ENCODE measurements around the gene TBX1. TPM values are rescaled to one million over a fixed set of nuclear protein-coding genes. Genes with fewer than 3 reads are reported as not detected.

Gene TBX1
- total and polyA plus RNA-seq, 2 of the 8 experiments (the other 6 are each of a cell fraction or from before 2014, with no cell fraction given), result 0.28 TPM; not detected in 1

DNA sequence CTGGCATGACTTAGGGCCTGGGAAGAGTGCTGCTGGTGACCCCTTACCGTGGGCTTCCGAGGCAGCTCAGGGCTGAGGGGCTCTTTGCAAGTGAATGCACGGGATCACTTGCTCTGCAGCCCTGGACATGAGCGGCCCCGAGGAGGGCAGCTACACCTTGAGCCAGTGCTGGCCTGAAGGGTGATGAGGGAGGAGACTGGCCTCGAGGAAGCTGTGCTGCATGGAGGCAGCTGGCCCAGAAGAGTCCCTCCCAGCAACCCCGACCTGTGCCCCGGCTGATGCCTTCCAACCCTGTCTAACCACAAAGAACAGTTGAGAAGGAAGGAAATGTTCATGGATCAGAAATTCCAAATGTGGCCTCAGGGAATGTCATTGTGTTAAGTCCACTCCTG lies 45.2 kb downstream of the TBX1 start:
- FAIRE-seq, result no peak
- TF ChIP-seq SAP30 (IDR thresholded peaks at IDR 0.05; ENCODE audit: insufficient read depth, insufficient replicate concordance, low read length) (no peak), SRF (IDR thresholded peaks at IDR 0.05; ENCODE audit: low read depth, low read length) (no peak), EGR1 (IDR thresholded peaks at IDR 0.05; ENCODE audit: borderline replicate concordance, low read depth, low read length) (no peak), TEAD4 (IDR thresholded peaks at IDR 0.05; ENCODE audit: low read depth, low read length) (no peak), EZH2 (IDR thresholded peaks at IDR 0.05; ENCODE audit: low read depth, low read length, severe bottlenecking) (no peak), POLR2A (IDR thresholded peaks at IDR 0.05; ENCODE audit: control extremely low read depth in 1 of 2, low read depth in 2 of 2, low read length in 2 of 2) (no peak), KDM4A (IDR thresholded peaks at IDR 0.05; ENCODE audit: low read depth, low read length, severe bottlenecking) (no peak), NANOG (IDR thresholded peaks at IDR 0.05; ENCODE audit: insufficient read depth, low read depth, low read length, poor library complexity, severe bottlenecking) (no peak), TAF1 (IDR thresholded peaks at IDR 0.05; ENCODE audit: low read depth, low read length) (no peak), GABPA (IDR thresholded peaks at IDR 0.05; ENCODE audit: borderline replicate concordance, insufficient read depth, low read length) (no peak), CBX8 (IDR thresholded peaks at IDR 0.05; ENCODE audit: borderline replicate concordance, low read depth, low read length) (no peak), SP4 (IDR thresholded peaks at IDR 0.05; ENCODE audit: low read length) (no peak), BACH1 (IDR thresholded peaks at IDR 0.05; ENCODE audit: low read length) (no peak), JUND (IDR thresholded peaks at IDR 0.05; ENCODE audit: low read length) (no peak)
- TF ChIP-seq, protein P1, sequence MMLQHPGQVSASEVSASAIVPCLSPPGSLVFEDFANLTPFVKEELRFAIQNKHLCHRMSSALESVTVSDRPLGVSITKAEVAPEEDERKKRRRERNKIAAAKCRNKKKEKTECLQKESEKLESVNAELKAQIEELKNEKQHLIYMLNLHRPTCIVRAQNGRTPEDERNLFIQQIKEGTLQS (IDR thresholded peaks at IDR 0.05; ENCODE audit: insufficient read depth, low read depth, low read length), result no peak

More for the DNA sequence above, 45.2 kb downstream of the TBX1 start:
- Histone ChIP-seq H3K4ac (replicated peaks; ENCODE audit: insufficient read length, low read depth, low read length) (no peak overlapping the region), H2BK12ac (ENCODE audit: low read depth, low read length) (no peak overlapping the region), H3K4me2 (ENCODE audit: insufficient read depth in 1 of 2, low read depth in 2 of 2, low read length in 2 of 2) (no peak overlapping the region), H2AFZ (ENCODE audit: low read length) (no peak overlapping the region), H3K36me3 (ENCODE audit: control insufficient read depth in 2 of 4, insufficient read depth in 4 of 4, low read length in 3 of 4) (no peaks in the 10 kb centered on the region), H3K27me3 (replicated peaks in 1 of 4; ENCODE audit: control insufficient read depth in 3 of 4, extremely low read depth in 1 of 4, insufficient read depth in 3 of 4, low read length in 3 of 4) (no peaks in the 10 kb centered on the region), H3K23me2 (ENCODE audit: low read depth, low read length) (no peaks in the 10 kb centered on the region), H3K14ac (ENCODE audit: insufficient read length) (no peak overlapping the region), H2BK15ac (ENCODE audit: low read length) (no peak overlapping the region), H3K23ac (ENCODE audit: insufficient read length) (no peak overlapping the region), H4K5ac (ENCODE audit: insufficient read length, low read depth, low read length) (no peak overlapping the region), H2AK5ac (ENCODE audit: low read depth, low read length) (no peak overlapping the region), H2BK5ac (ENCODE audit: low read depth, low read length) (no peak overlapping the region), H2BK120ac (replicated peaks; ENCODE audit: low read depth, low read length) (no peak overlapping the region), H3K79me1 (ENCODE audit: low read depth, low read length) (no peaks in the 10 kb centered on the region), H3K9ac (replicated peaks in 1 of 4; ENCODE audit: extremely low read depth in 1 of 4, low read depth in 3 of 4, low read length in 3 of 4) (no peak overlapping the region), H3K18ac (ENCODE audit: extremely low read depth, low read length) (no peak overlapping the region; the same call in 1 of the 2 replicates), H3K79me2 (ENCODE audit: control insufficient read depth in 1 of 2, insufficient read depth in 2 of 2, low read length in 2 of 2) (no peaks in the 10 kb centered on the region), H3K4me3 (ENCODE audit: extremely low read depth in 1 of 4, insufficient read depth in 2 of 4, low read depth in 3 of 4, low read length in 4 of 4) (no peak overlapping the region), H2BK20ac (ENCODE audit: low read length) (no peak overlapping the region), H3K9me3 (ENCODE audit: insufficient read depth in 2 of 2, low read depth in 1 of 2, low read length in 1 of 2) (no peaks in the 10 kb centered on the region), H3K4me1 (replicated peaks in 1 of 4; ENCODE audit: control insufficient read depth in 3 of 4, insufficient read depth in 4 of 4, low read length in 3 of 4) (no peaks in the 10 kb centered on the region), H3K27ac (ENCODE audit: low read depth, low read length) (no peak overlapping the region), H4K91ac (replicated peaks; ENCODE audit: insufficient read length, low read length) (no peak overlapping the region), H3K56ac (replicated peaks; ENCODE audit: insufficient read length, low read depth, low read length) (no peak overlapping the region), H4K8ac (ENCODE audit: extremely low read depth, insufficient read depth, low read length) (no peak overlapping the region), H4K20me1 (replicated peaks in 1 of 2; ENCODE audit: control insufficient read depth in 1 of 2, insufficient read depth in 2 of 2, low read length in 2 of 2) (peaks cover 0 to 2% of the 10 kb centered on the region in 2 experiments)
- no peak for DNase-seq (ENCODE audit: low read depth in 1 of 2, low spot score in 2 of 2)
- ChIA-PET CTCF (ENCODE audit: partially characterized antibody) (interaction anchor here (0.8 to 2.4 kb wide), 3 partner anchors 16 to 168 kb away, joined by 3 to 8 read pairs (median 3); no protein-coding TSS in a partner anchor), POLR2A (ENCODE audit: partially characterized antibody) (no interaction called here)
- 91% methylated on average over 8 of the region's 8 CpGs; no CpG with 5 or more reads in 1 of the 2 experiments for WGBS, 2 experiments (ENCODE audit: extremely low coverage in 1 of 2, insufficient coverage in 1 of 2, insufficient read length in 1 of 2, insufficient replicate concordance in 2 of 2, low coverage in 1 of 2, low lambda C conversion rate in 2 of 2, missing lambda C conversion rate in 1 of 2)
